Tongue (tissue), 2 donors: Measurements from ENCODE around the gene PFKL. TPM values are rescaled to one million over a fixed set of nuclear protein-coding genes. Genes with fewer than 3 reads are reported as not detected.
"Not testable (repeated sequence)": the region's sequence is repeated elsewhere in the genome, so short reads cannot be mapped to it uniquely, and the experiment has no call there.

Experiments used
- DNase-seq: peaks from one replicate; pipeline ENCODE4 v3.0.0-alpha.2; 2015
- total RNA-seq: library from RNA; depleted of rRNA; stranded (reverse); fragments of >200 nt; gene quantifications from one replicate; pipeline ENCODE4 v1.2.3, GENCODE V29; 2014

The PFKL gene
- total RNA-seq, 1 donor from 2014 or later: 115 TPM

DNA sequence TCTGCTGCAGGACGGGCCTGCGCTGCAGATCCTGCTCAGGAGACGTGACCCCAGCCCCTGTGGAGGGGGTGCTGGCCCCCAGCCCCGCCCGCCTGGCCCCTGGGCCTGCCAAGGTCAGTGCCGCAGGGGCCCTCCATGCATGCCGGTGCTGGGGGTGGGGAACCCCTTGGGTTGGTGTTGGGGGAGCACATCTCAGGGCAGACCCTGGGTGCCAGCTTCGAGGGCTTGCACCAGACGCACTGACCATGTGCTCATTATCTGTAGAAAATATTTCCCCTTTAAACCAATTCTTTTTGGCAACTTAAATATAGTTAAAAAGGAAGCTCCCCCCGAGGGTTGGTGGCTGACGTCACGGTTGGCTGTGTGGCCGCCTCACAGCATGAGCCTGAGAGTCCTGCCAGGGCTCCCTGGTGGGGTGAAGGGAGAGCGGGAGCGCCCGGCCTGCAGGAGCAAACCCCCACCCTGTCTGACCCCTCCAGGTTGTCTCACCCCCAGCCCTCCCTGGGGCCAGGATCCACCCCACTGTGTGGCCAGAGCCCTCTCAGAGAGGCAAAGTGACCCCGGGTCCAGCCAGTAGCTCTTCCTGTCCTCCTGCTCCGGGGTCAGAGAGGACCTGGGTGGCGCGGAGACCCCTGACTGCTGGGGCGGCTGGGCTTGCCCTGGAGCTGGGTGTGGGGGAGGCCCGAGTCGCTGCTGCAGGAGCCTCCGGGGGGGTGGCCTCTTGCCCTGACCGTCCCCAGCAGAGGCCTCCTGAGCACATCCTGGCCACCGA is 5.3 kb upstream of the PFKL start:
- DNase-seq: peak; percentile 55

GRCh38 chr21:44295163-44295573 is 4.7 kb upstream of the PFKL start:
- peak; percentile 69 for DNase-seq

DNA sequence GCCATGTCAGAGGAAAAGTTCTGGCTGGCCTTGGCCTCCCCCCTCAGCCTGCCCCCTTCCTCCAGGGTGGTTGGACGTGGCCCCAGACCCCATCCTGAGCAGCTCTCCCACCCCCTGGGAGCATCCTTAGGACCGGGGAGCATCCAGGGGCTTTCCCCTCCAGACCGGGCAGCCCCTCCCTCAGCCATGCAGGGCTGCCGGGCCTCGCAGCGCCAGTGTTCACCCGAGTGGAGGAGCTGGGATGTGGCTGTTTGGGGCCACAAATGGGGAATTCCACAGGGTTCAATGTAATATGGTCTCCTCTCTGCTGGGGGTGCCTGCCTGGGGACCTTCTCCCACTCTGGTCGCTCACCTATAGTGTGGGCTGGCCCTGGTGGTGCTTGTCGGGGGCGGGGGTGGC is 4.2 kb upstream of the PFKL start:
- no peak for DNase-seq

GRCh38 chr21:44296103-44296519 is 3.7 kb upstream of the PFKL start:
- no peak for DNase-seq

DNA sequence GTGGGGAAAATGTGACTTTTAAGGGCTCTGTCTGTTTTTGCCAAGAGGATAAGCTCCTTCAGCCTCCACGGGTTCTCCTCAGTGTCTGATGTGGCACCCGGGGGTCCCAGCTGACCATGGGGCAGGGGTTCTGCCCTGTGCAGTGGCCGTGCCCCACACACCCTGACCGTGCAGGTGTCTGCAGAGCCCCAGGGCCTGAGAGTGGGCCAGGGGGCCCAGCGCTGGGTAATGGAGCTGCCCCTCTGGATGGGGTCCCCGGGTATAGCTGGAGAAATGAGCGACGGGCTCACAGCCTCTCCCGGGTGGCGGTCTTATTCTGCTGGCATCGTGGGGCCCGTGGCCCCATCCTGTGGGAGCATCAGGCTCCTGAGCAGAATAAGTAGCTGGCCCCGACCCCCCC is 2.9 kb upstream of the PFKL start:
- no peak for DNase-seq

DNA sequence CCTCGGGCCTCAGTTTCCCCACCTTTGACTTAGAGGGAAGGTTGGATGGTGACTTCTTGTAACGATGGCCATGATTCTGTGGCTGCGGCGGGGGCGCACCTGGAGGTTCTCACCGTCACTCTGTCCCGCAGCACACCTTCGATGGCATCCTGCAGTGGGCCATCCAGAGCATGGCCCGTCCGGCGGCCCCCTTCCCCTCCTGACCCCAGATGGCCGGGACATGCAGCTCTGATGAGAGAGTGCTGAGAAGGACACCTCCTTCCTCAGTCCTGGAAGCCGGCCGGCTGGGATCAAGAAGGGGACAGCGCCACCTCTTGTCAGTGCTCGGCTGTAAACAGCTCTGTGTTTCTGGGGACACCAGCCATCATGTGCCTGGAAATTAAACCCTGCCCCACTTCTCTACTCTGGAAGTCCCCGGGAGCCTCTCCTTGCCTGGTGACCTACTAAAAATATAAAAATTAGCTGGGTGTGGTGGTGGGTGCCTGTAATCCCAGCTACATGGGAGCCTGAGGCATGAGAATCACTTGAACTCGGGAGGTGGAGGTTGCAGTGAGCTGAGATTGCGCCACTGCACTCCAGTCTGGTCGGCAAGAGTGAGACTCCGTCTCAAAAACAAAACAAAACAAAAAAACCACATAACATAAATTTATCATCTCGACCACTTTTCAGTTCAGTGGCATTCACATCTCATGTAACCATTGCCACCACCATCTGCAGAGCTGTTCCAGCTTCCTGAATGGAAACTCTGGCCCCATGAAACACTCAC is 2.1 kb upstream of the PFKL start:
- peak; percentile 92 for DNase-seq

GRCh38 chr21:44298301-44298700 is 1.6 kb upstream of the PFKL start:
- no peak for DNase-seq

GRCh38 chr21:44299085-44299457 is 782 bp upstream of the PFKL start:
- DNase-seq: no peak

GRCh38 chr21:44300262-44300959 is 558 bp downstream of the PFKL start:
- DNase-seq: peak; percentile 64

DNA sequence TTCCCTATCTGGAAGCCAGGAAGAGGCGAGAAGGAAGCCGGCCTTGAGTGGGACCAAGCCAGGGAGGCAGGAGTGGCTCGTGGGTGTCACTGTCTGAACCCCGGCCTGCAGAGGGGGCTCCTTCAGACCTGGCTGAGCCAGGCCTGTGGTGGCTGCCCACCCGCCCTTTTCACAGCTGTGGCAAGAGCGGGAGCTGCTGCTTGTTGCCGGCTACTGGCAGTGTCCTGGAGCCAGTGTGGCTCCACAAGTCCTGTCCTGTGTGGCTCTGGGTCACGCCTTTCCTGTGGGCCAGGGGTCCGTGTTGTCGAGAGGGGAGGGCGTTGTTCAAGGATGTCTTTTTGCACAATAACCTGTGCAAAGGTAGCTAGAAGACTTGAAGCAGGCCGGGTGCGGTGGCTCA is 1.3 kb downstream of the PFKL start:
- DNase-seq: no peak

- DNase-seq: peak; percentile 86
Measured at GRCh38 chr21:44301961-44302406, 2.1 kb downstream of the PFKL start.

DNA sequence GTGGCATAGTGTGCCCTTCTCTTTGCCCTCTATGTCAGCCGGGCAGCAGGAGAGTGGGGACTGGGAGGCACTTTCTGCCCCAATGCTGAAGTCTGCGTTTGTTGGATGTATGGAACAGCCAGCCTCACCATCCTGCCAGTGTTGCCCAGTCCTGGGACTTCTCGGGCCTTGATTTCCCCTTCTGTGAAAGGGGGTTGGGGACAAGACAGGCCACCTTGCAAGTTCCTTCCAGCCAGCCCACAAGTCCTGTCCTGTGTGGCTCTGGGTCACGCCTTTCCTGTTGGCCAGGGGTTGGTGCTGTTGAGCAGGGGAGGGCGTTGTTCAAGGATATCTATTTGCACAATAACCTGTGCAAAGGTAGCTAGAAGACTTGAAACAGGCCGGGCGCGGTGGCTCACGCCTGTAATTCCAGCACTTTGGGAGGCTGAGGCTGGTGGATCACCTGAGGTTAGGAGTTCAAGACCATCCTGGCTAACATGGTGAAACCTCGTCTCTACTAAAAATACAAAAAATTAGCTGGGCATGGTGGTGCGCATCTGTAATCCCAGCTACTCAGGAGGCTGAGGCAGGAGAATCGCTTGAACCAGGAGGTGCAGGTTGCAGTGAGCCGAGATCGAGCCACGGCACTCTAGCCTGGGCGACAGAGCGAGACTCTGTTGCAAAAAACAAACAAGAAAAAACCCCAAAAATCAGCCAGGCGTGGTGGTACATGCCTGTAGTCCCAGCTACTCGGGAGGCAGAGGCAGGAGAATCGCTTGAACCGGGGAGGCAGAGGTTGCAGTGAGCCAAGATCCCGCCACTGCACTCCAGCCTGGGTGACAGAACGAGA is 2.9 kb downstream of the PFKL start:
- not testable (repeated sequence) for DNase-seq

GRCh38 chr21:44303490-44303981 is 3.7 kb downstream of the PFKL start:
- no peak for DNase-seq

DNA sequence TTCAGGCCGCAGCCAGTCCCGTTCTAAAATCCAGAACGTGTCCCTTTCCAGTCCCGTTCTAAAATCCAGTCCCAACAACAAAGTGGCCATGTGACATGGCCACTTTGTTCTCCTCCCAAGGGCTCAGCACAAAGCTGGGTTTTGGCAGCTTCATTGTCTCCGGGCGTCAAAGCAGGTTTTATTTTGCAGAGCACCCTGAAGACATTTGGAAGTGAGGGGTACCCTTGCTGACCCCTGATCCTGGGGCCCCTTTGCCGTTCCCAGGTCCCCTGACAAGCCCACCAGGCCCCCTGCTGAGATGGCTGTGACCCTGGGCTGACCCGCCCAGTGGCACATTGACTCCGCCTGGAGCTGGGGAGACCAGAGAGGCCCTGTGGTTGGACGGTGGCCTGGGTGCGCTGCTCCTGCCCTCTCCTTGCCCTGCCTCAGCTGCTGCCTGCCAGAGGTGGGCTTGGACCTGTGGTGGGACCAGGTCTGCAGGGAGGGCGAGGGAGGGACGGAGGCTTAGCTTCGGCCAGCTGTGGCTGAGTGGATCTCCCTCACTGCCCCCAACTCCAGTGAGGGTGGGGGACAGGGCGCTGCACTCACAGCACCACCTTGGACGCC is 4.3 kb downstream of the PFKL start:
- no peak for DNase-seq

GRCh38 chr21:44304877-44305293 is 5.0 kb downstream of the PFKL start:
- peak; percentile 62 for DNase-seq

- DNase-seq: no peak
Measured at GRCh38 chr21:44305691-44306090, 5.8 kb downstream of the PFKL start.

- DNase-seq: no peak
Measured at GRCh38 chr21:44306936-44307704, 7.3 kb downstream of the PFKL start.

GRCh38 chr21:44310628-44311507 is 11.0 kb downstream of the PFKL start:
- DNase-seq: no peak

GRCh38 chr21:44312089-44312488 is 12.2 kb downstream of the PFKL start:
- DNase-seq: no peak

- DNase-seq: no peak
Measured at GRCh38 chr21:44312716-44313115, 12.9 kb downstream of the PFKL start.
